GM12878 (cell line): ENCODE measurements around the gene NCS1.

ENCODE experiments used
- CBX5 ChIP-seq: sonication (generic); IDR thresholded peaks from 2 replicates; pipeline ENCODE4 v1.6.1; 2016; ENCODE audit warnings: low read depth, moderate library complexity, mild to moderate bottlenecking, inconsistent platforms
- CEBPB ChIP-seq, 2 experiments: fragments of 150-350 bp in 1 of 2; IDR thresholded peaks; 2 replicates each; pipeline ENCODE4 v1.6.1; 2012 to 2014; ENCODE audit warnings: low read depth in 2 of 2, low read length in 2 of 2, borderline replicate concordance in 1 of 2, inconsistent platforms in 1 of 2
- CHD2 ChIP-seq: IDR thresholded peaks from 2 replicates; pipeline ENCODE4 v1.6.1; 2011; ENCODE audit warnings: low read depth, low read length, improper control_type of control experiment, borderline replicate concordance
- MAX ChIP-seq: IDR thresholded peaks from 2 replicates; pipeline ENCODE4 v1.6.1; 2012; ENCODE audit warnings: low read depth, low read length, improper control_type of control experiment
- POLR2A ChIP-seq: IDR thresholded peaks from 2 replicates; pipeline ENCODE4 v1.6.1; 2011; ENCODE audit warnings: low read depth, mild to moderate bottlenecking, low read length
- REST ChIP-seq: IDR thresholded peaks from 2 replicates; pipeline ENCODE4 v1.6.1; 2012; ENCODE audit warnings: mild to moderate bottlenecking, low read depth, low read length
- SIN3A ChIP-seq: IDR thresholded peaks from 2 replicates; pipeline ENCODE4 v1.6.1; 2012; ENCODE audit warnings: low read depth, low read length, improper control_type of control experiment
- SMARCA5 ChIP-seq: fragments of 450-650 bp; IDR thresholded peaks from 2 replicates; pipeline ENCODE4 v1.6.1; 2017; ENCODE audit warnings: mild to moderate bottlenecking
- YY1 ChIP-seq: IDR thresholded peaks from 2 replicates; pipeline ENCODE4 v1.6.1; 2011; ENCODE audit warnings: low read depth, mild to moderate bottlenecking, low read length
- TF ChIP-seq, protein P1 (sequence below), 3 experiments: IDR thresholded peaks in 2 of 3; conservative IDR thresholded peaks in 1 of 3; 2 replicates each; pipeline ENCODE4 v1.5.1; 2011; ENCODE audit warnings: low read depth in 3 of 3, low read length in 3 of 3, mild to moderate bottlenecking in 3 of 3, control low read depth in 2 of 3, moderate library complexity in 2 of 3, inconsistent platforms in 1 of 3, mixed read lengths in 1 of 3; ENCODE audit not compliant: control insufficient read depth in 2 of 3, insufficient read depth in 1 of 3; ENCODE audit errors: extremely low read depth in 1 of 3

DNA sequence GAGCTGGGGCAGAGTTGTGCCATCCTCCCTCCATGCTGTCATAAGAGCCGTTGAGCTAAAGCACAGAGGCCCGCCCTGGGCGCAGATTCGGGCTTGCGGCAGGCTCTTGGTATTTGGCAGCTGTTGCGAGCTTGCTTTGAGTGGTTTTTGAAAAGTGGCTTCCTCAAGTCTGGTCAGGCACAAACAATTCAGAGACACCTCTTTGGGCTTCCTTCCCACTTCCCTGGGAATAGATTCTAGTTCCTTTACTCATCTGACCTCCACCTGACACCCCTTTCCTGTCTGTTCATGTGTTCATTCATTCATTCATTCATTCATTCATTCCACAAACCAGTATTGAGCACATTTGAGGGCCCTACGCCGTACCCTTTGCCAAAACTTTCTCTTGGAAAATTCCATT lies 27.4 kb downstream of the NCS1 start:
- TF ChIP-seq, protein P1, sequence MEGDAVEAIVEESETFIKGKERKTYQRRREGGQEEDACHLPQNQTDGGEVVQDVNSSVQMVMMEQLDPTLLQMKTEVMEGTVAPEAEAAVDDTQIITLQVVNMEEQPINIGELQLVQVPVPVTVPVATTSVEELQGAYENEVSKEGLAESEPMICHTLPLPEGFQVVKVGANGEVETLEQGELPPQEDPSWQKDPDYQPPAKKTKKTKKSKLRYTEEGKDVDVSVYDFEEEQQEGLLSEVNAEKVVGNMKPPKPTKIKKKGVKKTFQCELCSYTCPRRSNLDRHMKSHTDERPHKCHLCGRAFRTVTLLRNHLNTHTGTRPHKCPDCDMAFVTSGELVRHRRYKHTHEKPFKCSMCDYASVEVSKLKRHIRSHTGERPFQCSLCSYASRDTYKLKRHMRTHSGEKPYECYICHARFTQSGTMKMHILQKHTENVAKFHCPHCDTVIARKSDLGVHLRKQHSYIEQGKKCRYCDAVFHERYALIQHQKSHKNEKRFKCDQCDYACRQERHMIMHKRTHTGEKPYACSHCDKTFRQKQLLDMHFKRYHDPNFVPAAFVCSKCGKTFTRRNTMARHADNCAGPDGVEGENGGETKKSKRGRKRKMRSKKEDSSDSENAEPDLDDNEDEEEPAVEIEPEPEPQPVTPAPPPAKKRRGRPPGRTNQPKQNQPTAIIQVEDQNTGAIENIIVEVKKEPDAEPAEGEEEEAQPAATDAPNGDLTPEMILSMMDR (IDR thresholded peaks at IDR 0.05 in 2 of 3, conservative IDR thresholded peaks at IDR 0.05 in 1 of 3; ENCODE audit: control insufficient read depth in 2 of 3, extremely low read depth in 1 of 3, insufficient read depth in 1 of 3, low read depth in 3 of 3, low read length in 3 of 3) = no peak
- TF ChIP-seq CHD2 (no peak), MAX (no peak), POLR2A (no peak), REST (no peak), CEBPB (IDR thresholded peaks at IDR 0.05; ENCODE audit: borderline replicate concordance in 1 of 2, low read depth in 2 of 2, low read length in 2 of 2) (no peak), SIN3A (no peak), SMARCA5 (no peak), CBX5 (no peak), YY1 (no peak)
